ENCODE measurements around the gene CTNS. TPM values are rescaled to one million over a fixed set of nuclear protein-coding genes. Genes with fewer than 3 reads are reported as not detected.

The CTNS gene
- total RNA-seq, 1 experiment from 2014 or later, result 15.6 TPM

GRCh38 chr17:3590768-3591167 lies 45.8 kb upstream of the CTNS start:
- DNase-seq, result no peak
- Histone ChIP-seq H3K4me1 (no peaks in the 10 kb centered on the region), H3K9me3 (no peaks in the 10 kb centered on the region), H3K36me3 (ENCODE audit: control insufficient read depth, insufficient read depth, low read length) (no peaks in the 10 kb centered on the region), H3K27me3 (replicated peaks; ENCODE audit: control insufficient read depth, insufficient read depth, low read length) (no peaks in the 10 kb centered on the region), H3K4me3 (ENCODE audit: low read depth, low read length) (no peak overlapping the region)
- ChIA-PET CTCF (no interaction called here), POLR2A (no interaction called here)
- no peak overlapping the region for H3K27ac Mint-ChIP-seq (ENCODE audit: unreplicated experiment)
- no peaks in the 10 kb centered on the region for H3K4me1 Mint-ChIP-seq (ENCODE audit: low read depth, unreplicated experiment)
- TF ChIP-seq, protein P1, sequence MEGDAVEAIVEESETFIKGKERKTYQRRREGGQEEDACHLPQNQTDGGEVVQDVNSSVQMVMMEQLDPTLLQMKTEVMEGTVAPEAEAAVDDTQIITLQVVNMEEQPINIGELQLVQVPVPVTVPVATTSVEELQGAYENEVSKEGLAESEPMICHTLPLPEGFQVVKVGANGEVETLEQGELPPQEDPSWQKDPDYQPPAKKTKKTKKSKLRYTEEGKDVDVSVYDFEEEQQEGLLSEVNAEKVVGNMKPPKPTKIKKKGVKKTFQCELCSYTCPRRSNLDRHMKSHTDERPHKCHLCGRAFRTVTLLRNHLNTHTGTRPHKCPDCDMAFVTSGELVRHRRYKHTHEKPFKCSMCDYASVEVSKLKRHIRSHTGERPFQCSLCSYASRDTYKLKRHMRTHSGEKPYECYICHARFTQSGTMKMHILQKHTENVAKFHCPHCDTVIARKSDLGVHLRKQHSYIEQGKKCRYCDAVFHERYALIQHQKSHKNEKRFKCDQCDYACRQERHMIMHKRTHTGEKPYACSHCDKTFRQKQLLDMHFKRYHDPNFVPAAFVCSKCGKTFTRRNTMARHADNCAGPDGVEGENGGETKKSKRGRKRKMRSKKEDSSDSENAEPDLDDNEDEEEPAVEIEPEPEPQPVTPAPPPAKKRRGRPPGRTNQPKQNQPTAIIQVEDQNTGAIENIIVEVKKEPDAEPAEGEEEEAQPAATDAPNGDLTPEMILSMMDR (IDR thresholded peaks at IDR 0.05; ENCODE audit: insufficient read depth in 1 of 2, low read depth in 1 of 2, low read length in 1 of 2, severe bottlenecking in 1 of 2, unreplicated experiment in 1 of 2), result no peak
- H3K4me3 Mint-ChIP-seq (ENCODE audit: unreplicated experiment), result no peak overlapping the region
- no peaks in the 10 kb centered on the region for H3K9me3 Mint-ChIP-seq (ENCODE audit: unreplicated experiment)
- H3K27me3 Mint-ChIP-seq (ENCODE audit: insufficient read depth, unreplicated experiment), result no peaks in the 10 kb centered on the region
- intact Hi-C loops (cut with micrococcal nuclease; ENCODE audit: unreplicated experiment), result no loop called here
- no peaks in the 10 kb centered on the region for H3K36me3 Mint-ChIP-seq (ENCODE audit: insufficient read depth, unreplicated experiment)
- no TSS peak for BruUV-seq (replicated peaks)

DNA sequence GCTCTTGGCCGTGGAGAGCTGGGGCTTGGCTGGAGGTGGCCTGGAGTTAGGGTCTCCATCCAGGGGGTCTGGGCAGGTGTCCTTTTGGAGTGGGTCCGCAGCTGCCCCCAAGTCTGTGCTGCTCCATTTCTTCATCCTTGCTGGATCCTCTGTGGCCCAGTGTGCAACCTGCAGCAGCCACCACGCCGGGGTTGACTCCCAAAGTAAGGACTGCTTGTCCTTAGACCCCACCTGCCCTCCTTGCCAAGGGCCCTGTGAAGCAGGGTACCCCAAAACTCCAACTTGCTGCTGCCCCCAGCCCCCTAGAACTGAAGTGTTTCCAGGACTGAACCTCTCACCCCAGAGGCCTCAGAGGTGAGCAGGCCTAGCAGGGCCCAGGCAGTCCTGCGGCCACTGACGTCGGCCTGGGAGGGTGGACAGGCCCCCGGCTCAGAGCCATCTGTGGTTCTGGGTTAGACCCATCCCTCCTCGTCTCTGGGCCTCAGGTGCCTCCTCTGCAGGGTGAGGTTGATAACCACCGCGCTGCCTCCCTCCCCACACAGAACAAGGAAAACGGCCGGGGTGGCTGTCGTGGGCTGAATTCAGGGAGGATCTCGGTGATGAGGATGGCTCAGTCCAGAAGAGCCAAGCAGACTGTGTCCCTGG lies 44.2 kb upstream of the CTNS start:
- H3K4me3 Mint-ChIP-seq (ENCODE audit: unreplicated experiment), result no peak overlapping the region
- H3K27ac Mint-ChIP-seq (ENCODE audit: unreplicated experiment), result no peak overlapping the region
- no peaks in the 10 kb centered on the region for H3K4me1 ChIP-seq
- TF ChIP-seq, protein P1 (IDR thresholded peaks at IDR 0.05; ENCODE audit: insufficient read depth in 1 of 2, low read depth in 1 of 2, low read length in 1 of 2, severe bottlenecking in 1 of 2, unreplicated experiment in 1 of 2), result no peak
- H3K36me3 ChIP-seq (ENCODE audit: control insufficient read depth, insufficient read depth, low read length), result no peaks in the 10 kb centered on the region
- no peaks in the 10 kb centered on the region for H3K27me3 Mint-ChIP-seq (ENCODE audit: insufficient read depth, unreplicated experiment)
- no peaks in the 10 kb centered on the region for H3K4me1 Mint-ChIP-seq (ENCODE audit: low read depth, unreplicated experiment)
- H3K27me3 ChIP-seq (replicated peaks; ENCODE audit: control insufficient read depth, insufficient read depth, low read length), result no peaks in the 10 kb centered on the region
- H3K4me3 ChIP-seq (ENCODE audit: low read depth, low read length), result no peak overlapping the region
- H3K9me3 Mint-ChIP-seq (ENCODE audit: unreplicated experiment), result no peaks in the 10 kb centered on the region
- CTCF ChIA-PET, result no interaction called here
- intact Hi-C loops (cut with micrococcal nuclease; ENCODE audit: unreplicated experiment), result no loop called here
- POLR2A ChIA-PET, result no interaction called here
- BruUV-seq (replicated peaks), result no TSS peak
- no peaks in the 10 kb centered on the region for H3K9me3 ChIP-seq
- DNase-seq, result no peak
- H3K36me3 Mint-ChIP-seq (ENCODE audit: insufficient read depth, unreplicated experiment), result no peaks in the 10 kb centered on the region

GRCh38 chr17:3593384-3593783 lies 43.2 kb upstream of the CTNS start:
- Mint-ChIP-seq H3K27ac (ENCODE audit: unreplicated experiment) (no peak overlapping the region), H3K9me3 (ENCODE audit: unreplicated experiment) (no peaks in the 10 kb centered on the region), H3K4me1 (ENCODE audit: low read depth, unreplicated experiment) (no peaks in the 10 kb centered on the region), H3K27me3 (ENCODE audit: insufficient read depth, unreplicated experiment) (no peaks in the 10 kb centered on the region), H3K36me3 (ENCODE audit: insufficient read depth, unreplicated experiment) (no peaks in the 10 kb centered on the region), H3K4me3 (ENCODE audit: unreplicated experiment) (no peak overlapping the region)
- no TSS peak for BruUV-seq (replicated peaks)
- no peak for DNase-seq
- intact Hi-C loops (cut with micrococcal nuclease; ENCODE audit: unreplicated experiment), result no loop called here
- H3K27me3 ChIP-seq (replicated peaks; ENCODE audit: control insufficient read depth, insufficient read depth, low read length), result no peaks in the 10 kb centered on the region
- TF ChIP-seq, protein P1 (IDR thresholded peaks at IDR 0.05; ENCODE audit: insufficient read depth in 1 of 2, low read depth in 1 of 2, low read length in 1 of 2, severe bottlenecking in 1 of 2, unreplicated experiment in 1 of 2), result no peak
- H3K4me1 ChIP-seq, result no peaks in the 10 kb centered on the region
- CTCF ChIA-PET, result no interaction called here
- H3K9me3 ChIP-seq, result no peaks in the 10 kb centered on the region
- POLR2A ChIA-PET, result no interaction called here
- no peaks in the 10 kb centered on the region for H3K36me3 ChIP-seq (ENCODE audit: control insufficient read depth, insufficient read depth, low read length)
- H3K4me3 ChIP-seq (ENCODE audit: low read depth, low read length), result no peak overlapping the region
